HG02623 (cell line): ENCODE data around the gene DDC.
"Not testable (repeated sequence)": the region's sequence is repeated elsewhere in the genome, so short reads cannot be mapped to it uniquely, and the experiment has no call there.

Experiments
- ATAC-seq: cut with Tn5 transposase; IDR thresholded peaks from one replicate; pipeline ENCODE4 v1.9.1; 2021; ENCODE audit warnings: moderate library complexity; ENCODE audit not compliant: unreplicated experiment

The DDC gene

DNA sequence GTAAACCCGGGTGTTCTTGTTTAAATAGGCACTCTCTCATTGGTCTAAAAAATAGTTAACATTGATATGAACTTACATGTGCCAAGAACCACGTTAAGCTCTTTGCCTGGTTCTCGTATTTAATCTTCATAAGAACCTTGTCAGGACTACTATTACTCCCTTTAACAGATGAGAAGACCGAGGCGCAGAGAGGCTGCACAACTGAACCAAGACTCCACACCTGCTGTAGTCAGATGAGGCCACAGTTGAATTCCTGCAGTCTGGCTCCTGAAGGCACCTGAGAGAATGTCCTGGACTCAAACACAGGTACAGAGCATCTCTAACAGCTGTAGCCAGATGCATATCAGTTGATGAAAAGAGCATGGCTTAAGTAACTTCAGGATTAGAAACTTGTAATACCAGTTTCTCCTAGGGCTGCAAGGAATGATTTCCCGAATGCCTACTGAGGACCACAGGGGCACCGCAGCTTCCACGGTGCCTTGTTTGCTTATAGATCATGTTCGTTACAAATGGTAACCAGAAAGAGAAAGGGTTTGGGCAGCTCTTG, 9.5 kb downstream of the DDC start:
- ATAC-seq, result no peak

DNA sequence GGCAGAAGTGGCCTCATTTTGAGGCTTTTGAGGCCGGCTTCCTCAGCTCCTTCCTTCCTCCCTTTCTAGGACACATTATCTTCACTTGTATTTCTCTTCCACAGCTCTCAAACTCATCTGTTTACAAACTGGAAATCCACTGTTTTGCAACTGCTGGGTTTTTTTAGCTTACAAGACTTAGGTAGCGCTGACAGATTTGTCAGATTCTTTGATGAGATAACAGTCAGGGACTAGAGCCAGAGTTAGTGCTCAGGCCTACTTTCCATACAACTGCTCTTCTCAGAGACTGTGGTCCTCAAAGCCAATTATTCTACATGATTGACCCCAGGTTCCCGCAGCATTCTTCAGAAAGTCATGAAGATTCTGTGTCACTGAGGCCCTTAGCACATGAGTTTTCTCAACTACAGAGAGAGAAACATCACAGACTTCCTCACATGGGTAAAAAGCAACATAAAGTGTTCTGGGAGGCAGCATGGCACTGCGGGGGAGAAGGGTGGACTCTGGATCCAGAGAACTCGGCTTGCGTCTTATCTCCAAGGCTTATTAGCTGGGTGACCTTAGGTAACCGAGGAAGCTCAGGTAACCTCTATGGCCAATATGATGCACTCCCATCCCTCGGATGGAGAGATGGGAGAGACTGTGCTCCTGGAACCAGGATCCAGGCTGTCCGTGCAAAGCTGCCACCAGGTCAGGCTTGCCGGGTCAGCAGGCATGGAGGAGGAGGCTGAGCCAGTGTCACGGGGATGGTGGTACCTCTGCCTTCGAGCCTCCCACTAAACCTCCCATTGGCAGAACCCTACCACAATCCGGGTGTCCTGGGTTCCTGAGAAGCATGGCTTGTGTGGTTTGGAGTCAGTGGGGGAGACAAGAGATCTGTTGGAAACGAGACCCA, 10.5 kb downstream of the DDC start:
- ATAC-seq, result no peak

DNA sequence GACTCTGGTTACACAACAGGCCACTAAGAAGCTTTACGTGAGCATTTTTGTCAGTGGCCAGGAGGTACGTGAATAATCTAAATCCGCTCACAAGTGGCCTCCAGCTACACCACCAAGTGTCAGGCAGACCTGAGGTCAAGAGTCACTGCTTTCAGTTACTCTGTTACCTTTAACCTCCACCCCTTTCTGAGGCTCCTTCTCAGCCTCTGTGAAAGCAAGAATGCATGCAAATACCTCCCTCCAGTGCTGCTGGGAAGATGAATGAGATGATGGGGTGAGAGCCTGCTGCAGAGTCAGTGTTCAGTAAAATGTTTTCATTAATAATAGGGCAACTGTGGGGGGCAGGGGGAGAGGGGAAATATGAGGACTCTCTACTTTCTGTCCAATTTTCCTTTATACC, 11.2 kb downstream of the DDC start:
- no peak for ATAC-seq

DNA sequence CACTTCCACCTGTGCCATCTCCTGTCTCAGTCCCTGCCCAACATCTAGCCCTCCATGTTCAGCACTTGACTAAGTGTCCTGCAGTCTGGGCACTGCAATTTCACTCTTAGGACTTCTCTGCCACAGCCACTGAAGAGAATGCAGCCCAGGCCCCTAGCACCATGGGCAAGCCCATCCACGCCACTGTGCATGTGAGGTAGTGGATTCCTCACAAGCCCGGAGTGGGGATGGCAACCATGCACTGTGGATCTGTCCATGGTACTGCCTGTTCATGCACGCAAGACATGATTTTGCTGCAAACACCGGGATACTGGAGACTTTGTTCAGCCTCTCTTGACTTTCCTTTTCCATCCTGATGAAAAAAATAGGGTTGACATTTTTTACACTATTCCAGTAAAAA, 12.3 kb downstream of the DDC start:
- no peak for ATAC-seq

DNA sequence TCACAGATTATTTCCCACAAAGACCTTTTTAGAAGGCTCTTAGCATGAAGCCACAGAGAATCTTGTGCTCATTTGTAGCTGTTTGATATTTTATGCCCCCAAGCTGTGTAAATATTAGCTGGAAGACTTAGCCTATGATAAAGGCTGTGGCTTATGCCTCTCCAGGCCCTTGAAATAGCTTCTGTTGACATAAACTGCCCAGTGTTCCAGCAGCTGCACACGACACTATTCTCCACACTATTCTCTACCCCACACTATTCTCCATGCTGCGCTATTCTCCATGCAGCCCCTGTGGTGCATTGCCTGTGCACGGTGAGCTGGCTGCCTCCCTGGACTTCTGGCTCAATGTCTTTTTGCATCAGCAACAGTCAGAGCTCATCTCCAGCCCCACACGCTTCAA, 13.1 kb downstream of the DDC start:
- no peak for ATAC-seq

DNA sequence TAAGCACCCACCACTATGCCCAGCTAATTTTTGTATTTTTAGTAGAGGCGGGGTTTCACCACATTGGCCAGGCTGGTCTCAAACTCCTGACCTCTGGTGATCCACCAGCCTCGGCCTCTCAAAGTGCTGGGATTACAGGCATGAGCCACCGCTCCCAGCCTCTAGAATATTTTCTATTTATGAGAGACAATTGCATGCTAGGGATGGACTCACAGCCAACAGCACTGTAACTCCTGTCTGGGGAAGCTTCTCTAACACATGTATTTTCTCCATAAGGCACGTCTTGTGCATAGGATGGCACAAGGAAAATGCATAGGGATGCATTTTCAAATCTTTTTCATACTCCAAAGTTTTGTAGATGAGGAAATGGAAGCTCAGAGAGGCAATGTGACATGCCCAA, 19.6 kb downstream of the DDC start:
- ATAC-seq, result not testable (repeated sequence)

DNA sequence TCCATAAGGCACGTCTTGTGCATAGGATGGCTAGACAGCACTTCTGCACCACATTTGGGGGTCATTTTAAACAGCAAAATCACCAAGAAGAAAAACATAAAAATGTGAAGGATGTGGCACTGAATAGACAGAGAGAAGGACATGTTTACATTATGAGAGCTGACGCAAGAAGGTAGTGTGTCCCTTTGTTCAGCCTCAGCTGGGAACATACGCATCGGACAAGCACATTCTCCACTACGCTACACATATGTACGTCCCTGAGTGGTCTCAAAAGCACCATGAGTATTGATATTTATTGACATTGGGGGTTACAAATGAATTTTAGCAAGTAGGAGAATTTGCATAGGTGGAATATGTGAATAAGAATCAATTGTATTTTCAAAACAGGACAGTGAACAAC, 20.2 kb downstream of the DDC start:
- ATAC-seq, result no peak

DNA sequence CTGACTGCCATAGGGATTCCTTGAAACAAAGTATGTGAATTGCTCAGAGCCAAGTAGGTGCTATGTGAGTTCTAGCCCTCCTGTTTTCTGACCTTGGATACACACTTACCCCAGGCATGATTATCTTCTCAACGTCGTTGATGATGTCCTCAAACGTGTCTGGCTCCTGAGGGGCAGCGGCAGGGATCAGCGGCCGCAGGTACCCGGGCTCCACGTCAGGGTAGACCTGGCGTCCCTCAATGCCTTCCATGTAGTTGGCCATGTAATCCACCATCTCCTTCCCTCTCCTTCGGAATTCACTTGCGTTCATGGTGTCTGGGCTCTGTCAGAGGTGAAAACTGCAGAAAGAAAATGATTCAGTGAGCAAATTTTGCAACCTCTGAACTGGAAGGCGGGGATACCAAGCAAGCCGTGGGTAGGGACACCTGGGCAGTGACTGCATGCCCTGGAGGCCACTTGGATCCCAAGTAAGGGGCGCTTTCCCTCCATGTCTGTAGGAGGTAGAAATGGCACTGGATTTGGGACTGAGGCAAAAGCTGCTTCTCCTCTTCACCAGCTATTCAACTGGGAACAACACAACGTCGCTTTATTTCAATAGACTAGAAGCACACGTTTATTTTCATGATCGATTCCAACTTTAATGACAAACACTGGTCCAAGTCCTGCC, 21.3 kb downstream of the DDC start:
- ATAC-seq, result no peak

DNA sequence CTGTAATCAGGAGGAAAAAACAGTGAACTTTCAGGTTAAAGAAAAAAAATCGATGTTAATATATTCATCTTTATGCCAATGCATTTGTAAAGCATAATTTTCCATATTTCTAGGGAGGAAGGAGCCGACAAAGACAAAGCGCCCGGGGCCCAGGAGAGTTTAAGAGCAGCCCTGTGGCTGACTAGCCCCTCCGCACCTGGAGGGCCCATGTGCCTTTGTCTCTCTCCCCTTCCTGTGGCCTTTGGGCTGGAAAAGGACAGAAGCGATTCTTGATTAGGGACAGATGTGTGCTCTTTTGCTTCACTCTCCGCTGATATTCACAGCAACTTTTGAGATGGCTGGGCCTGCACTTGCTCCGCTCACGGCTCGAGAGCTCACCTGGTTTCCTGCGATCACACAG, 23.1 kb downstream of the DDC start:
- ATAC-seq, result no peak

DNA sequence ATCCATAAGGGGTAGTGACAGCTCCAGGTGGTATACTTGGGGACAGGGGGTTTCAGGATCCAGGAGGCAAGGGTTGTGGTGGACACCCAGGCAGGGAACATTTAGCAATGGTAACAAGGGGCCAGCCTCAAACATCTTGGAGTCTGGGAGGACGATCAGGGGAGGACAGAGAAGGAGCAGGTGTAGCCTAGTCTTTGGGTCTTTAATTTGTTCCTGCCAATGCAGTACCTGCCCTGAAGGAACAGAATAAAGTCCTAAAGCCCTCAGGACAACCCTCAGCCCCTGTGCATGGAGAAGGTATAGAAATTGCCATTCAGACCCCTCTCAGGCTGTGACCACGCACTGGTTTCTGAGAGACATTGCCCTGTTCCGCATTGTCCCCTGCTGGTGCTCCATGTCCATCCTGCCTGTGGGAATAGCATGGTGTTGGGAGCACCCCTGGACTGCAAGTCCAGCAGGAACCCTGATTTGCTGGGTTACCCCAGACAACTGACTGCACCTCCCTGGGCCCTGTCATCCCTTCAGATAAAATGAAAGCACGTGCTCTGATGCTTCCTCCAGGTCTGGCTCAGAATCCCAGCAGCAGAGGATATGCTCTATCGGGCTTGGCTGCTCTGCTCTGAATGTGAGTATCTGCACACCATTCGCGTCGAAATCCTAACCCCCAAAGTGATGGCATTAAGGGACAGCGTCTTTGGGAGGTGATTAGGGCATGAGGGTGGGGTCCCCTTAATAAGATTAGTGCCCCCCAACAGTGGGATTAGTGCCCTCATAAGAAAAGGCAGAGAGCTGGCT, 24.2 kb downstream of the DDC start:
- ATAC-seq, result no peak

DNA sequence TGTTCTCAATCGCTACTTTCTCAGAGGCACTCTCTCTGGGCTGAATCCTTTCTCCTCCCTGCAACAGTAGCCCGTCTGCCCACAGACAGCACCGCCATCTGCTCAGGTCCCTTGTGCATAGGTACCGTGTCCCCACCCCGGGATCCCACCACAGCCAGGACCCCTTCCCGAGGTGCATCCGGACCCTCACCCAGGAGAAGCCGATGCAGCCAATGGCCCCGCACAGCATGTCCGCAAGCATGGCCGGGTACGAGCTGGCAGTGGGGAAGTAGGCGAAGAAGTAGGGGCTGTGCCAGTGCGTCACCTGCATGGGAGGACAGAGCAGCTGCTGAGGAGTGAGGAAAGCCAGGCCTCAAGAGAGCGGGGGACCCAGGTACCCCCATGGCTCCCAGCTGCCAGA, 25.5 kb downstream of the DDC start:
- no peak for ATAC-seq

DNA sequence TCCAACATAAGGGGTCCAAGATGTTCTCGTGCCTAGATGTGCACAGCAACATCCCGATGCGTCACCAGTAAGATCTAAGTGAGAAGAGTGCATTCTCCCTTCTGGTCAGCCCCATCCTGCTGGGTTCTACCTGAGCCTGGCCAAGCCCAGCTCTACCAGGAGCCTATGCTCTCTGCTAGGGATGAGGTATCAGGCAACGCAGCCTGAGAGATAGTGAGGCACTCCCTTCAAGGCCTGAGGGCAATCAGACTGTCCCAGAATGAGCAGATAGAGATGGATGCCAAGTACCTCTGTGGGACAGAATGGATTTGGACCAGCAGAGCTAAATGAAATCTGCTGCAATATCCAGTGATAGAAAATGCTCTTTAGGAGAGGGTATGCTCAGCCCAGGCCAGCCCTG, 26.7 kb downstream of the DDC start:
- no peak for ATAC-seq

DNA sequence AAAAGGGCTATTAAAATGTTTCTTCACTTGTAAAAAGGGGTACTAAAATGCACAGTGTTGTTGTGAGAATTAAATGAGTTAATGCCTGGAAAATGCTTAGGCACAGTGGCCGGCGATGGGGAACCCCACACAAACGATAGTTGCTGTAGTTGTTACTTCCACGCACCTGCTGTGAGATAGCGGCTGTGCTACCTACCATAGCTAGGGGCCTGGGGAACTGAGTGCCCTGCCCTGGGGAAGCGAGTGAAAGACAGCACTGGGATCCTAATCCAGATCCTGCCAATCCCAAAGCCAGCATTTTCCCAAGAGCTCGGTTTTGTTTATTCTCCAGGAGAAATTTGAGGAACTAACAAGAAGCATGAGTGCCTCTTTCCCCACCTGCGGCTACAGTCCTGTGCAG, 27.8 kb downstream of the DDC start:
- ATAC-seq, result no peak

DNA sequence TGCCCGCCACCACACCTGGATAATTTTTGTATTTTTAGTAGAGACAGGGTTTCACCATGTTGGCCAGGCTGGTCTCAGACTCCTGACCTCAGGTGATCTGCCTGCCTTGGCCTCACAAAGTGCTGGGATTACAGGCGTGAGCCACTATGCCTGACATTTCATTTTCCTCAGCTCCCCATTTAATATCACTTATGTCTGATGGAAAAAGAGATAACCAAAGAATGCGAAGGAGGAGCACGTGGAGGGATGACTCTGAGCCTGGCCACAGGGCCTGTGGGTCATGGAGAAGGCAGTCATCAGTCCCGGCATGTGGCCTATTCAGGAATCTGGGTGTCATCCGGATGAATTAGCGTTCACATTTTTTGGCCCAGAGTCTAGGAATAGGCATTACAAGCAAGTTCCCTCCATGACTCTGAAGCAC, 29.9 kb downstream of the DDC start:
- ATAC-seq, result not testable (repeated sequence)

DNA sequence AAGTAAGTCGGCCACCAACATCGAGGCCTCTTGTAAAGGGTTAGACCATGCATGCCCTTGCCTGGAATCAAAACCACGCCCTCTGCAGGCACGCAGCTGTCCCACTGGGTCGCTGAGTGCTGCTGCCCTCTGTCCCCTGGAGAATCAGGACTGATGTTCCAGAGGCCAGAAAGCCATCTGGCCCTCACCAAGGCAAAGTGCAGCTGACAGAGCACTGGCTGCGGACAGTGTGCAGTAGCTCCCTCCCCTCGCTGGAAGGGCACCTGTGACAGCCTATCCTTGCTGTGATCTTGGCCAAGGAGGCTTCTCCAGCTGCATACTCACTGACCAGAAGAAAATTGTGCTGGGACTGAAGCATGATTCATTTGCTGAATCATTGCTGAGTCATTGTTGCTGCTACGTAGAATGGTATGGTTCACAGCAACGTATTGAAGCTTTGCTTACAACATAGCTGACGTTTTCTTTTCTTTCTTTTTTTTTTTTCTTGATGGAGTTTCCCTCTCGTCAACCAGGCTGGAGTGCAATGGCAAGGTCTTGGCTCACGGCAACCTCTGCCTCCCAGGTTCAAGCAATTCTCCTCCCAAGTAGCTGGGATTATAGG, 30.4 kb downstream of the DDC start:
- ATAC-seq, result no peak

DNA sequence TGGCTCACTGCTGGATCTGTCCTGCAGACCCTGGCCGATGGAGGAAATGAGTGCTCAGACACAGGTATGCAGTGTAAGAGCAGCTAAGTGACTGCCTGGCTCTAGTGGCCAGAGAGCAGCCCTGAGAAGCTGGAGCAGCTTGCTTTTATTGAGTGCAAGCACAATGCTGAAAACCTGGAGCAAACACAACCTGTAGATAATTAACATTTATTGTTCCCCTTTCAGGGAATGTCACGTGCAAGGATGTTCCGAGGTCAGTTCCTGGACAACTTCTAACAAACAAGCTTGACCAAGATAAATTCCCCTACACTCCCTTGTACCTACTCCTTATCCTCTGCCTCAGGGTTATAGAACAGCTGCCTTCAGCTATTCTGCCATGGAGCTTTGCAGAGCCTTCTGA, 31.3 kb downstream of the DDC start:
- ATAC-seq, result no peak

DNA sequence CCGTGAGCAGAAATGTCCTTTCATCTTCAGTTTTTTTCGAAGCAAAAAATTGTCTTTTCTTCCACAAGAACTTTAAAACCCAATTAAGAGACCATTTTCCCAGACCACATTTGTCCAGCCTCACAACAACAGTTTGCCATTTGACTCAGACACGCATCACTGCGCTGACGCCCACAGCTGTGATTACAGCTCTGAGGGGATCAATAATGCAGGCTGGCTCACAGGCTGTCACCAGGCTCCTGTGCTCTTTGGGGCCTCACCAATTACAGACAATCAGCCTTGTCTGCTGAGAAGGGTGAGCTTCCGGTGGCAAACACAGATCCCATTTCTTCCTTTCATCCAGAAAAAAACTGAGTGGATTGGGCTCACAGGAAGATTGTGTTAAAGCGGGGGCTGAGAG, 33.3 kb downstream of the DDC start:
- no peak for ATAC-seq

DNA sequence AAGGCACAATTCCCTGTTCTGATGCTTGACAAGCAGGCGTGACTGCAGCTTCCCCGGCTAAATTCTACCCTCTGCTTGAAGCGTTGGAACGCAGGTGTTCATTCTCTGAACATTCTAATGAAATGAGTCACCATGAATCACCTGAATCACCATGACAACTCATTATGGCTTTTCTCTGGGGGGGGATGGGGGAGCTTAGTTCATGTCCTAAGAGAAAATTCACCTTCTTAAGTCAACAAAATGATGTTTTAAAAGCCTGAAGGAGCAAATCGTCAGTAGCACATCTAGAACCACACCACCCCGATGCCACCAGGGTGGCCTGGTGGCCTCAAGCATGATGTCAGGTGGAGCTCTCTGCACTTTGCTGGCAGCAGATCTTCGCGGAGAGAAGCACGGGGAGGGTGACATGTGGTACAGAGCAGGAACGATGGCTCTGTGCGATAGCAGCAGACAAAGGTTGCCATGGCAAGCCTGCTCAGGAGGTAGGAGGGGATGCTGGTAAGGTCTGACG, 33.7 kb downstream of the DDC start:
- no peak for ATAC-seq

DNA sequence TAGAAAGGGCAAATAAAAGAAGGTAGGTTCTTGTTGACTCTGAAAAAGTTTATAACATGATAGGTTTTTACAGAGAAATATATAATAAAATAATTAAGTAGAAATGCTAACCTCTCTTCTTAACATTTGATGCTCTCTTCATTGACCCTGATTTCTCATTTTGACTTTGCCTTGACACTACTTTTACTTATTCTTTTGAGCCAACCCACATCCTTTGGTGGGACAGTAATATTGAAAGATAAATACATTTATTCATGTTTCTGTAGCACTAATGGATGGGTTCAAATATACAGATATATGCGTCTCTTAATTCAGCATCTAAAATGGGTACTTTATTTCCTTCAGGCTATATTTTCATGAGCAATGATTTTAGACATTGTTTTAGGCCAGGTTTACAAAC, 34.4 kb downstream of the DDC start:
- no peak for ATAC-seq

DNA sequence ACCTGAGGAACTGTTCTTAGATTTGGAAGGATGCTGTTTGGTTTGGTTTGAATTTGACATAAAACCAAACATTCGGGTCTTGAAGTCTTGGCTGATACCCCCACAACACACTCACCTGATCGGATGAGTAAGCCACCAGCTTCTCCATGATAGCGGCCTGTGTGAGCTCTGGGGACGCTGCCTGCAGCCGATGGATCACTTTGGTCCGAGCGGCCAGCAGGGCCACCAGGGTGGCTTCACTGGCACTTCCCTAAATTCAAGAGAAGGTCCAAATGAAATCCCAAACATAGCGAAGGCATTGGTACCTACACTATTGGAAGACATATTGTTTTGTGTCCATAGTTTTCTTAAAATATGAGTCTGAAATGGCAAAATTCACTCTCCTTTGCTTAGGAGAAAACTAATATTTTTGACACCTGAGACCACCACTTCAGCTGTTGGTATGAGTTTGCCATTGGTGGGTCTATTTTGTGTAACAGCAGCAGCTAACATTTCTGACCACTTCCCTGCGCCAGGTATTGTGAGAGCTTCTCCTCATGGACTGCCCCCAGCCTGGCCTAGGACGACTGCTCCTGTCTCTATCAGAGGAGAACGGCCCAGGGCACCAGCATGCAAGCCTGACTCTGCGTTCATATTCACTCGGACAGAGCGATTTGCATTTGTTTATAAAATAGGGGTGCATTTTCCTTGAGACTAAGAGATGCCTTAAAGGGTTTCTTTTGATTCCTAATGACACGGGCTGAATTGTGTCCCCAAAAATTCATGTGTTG, 35.9 kb downstream of the DDC start:
- no peak for ATAC-seq
